GM15510 (cell line): ENCODE results near the gene FIZ1.

Experiments used
- POLR2A ChIP-seq: IDR thresholded peaks from 3 replicates; pipeline ENCODE4 v1.6.1; 2011; ENCODE audit warnings: borderline replicate concordance; ENCODE audit not compliant: insufficient read length; ENCODE audit errors: extremely low read depth

The FIZ1 gene

GRCh38 chr19:55640577-55641425 lies 41.5 kb upstream of the FIZ1 start, which contains the start of gene ZNF580:
TSS of gene ZNF580 (plus strand) at chr19:55641002. CDS start at chr19:55642509, 1,507 bp downstream.
- peak; percentile 48 for TF ChIP-seq POLR2A

DNA sequence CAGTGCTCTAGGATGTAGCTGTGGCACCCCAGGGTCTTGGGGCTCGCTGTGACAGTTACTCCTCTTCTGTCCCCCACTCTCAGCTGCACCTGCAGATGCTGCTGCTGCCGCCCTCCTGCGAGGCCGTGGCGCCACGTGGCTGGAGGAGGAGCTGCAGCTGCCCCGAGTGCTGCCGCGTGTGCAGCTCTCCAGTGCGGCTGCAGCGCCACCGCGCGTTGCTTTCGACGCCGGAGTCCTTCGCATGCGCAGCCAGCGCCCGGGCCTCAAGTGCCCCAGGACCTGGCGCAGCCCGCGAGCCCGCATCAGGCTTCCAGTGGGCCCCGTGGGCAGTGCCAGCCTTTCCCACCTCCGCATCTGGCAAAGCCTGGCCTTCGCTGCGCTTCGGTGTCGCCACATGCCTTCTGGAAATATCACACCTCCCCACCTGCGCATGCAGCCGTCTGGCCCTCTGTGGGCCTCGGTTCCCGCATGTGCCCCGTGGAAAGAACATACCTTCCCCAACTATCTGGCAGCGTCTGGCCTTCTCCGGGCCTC lies 40.8 kb upstream of the FIZ1 start:
- TF ChIP-seq POLR2A: peak; percentile 42

DNA sequence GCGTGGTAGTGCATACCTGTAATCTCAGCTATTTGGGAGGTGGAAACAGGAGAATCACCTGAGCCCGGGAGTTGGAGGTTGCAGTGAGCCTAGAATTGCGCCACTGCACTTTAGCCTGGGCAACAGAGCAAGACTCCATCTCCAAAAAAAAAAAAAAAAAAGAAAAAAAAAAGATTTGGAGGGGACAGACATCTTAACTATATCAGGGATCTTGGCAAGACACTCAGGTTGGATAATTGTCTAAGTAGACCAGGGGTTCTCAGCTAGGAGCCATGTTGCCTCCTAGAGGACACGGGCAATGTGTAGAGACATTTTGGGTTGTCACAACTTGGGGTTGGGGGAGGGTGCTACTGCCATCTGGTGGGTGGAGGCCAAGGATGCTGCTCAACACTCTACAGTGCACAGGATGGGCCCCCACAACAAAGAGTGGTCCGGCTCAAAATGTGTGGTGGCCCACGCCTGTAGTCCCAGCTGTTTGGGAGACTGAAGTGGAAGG lies 39.6 kb upstream of the FIZ1 start:
- TF ChIP-seq POLR2A: no peak

DNA sequence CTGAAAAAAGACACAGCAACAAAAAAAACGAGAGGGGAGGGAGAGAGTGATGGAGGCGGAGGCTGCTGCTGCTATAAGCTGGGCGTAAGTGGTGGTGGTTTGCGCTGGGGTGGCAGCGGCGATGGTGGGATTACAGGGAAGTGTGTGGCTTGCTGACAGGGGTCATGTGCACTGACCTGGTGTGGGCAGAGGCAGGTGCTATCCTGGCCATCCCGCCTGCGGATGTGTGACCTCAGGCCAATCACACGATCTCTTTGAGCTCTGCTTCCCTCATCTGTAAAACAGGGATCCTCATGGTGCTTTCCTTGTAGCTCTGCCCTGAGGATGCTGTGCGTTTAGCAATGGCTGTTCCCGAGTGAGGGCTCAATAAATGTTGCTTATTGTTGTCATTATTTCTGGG lies 38.2 kb upstream of the FIZ1 start:
- TF ChIP-seq POLR2A: no peak

DNA sequence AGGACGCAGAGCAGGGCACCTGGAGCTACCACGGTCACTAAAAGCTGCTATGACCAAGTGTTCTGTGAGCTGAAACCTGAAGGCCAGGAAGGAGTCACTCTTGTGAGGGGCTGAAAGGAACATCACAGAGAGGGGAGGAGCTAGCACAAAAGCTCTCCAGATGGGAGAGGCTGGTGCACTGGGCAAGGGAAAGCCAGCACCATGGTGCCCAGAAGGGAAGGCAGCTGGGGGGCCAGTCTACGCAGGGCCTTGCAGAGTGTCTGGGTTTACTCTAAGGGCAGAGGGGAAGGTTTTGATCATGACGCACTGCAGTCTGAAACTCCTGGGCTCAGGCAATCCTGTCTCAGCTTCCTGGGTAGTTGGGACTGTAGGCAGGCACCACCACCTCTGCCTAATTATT lies 37.4 kb upstream of the FIZ1 start:
- TF ChIP-seq POLR2A: no peak

GRCh38 chr19:55635856-55636440 lies 36.6 kb upstream of the FIZ1 start:
- TF ChIP-seq POLR2A: no peak

GRCh38 chr19:55635334-55635717 lies 36.0 kb upstream of the FIZ1 start:
- TF ChIP-seq POLR2A: no peak

DNA sequence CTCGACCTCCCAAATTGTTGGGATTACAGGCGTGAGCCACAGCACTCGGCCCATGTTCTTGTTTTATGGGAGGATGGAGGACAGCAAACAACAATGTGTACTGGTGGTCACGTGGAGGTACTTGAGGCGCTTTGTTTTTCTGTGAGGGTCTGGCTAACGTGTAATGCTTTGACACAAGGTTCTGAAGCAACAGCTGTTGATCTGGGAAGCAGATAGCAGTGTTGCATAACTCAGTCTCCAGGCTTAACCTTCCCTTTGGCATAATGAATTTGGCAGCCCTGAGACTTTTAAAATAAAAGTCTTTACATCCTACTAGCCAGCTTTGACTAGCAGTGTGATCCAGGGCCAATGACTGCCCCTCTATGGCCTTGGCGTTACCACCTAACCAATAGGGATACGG lies 34.5 kb upstream of the FIZ1 start:
- no peak for TF ChIP-seq POLR2A

DNA sequence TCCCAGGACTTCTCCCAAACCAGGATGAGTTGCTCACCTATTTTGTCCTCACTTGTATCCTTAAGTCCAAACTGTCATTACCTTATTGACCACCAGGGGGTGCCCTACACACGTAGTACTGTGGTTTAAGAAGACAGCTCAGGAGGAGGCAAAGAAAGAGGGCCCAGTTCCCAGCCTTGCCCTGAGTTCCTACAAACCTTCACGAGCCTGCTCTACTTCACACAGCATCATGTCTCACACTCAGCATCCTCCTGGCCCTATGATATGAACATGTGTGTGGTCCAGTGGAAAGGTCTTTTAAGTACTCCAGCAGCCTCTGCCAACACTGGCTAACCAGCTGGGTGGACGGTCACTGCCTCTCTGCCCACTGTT lies 33.1 kb upstream of the FIZ1 start:
- TF ChIP-seq POLR2A: no peak

GRCh38 chr19:55626350-55626749 lies 27.0 kb upstream of the FIZ1 start:
- TF ChIP-seq POLR2A: no peak

DNA sequence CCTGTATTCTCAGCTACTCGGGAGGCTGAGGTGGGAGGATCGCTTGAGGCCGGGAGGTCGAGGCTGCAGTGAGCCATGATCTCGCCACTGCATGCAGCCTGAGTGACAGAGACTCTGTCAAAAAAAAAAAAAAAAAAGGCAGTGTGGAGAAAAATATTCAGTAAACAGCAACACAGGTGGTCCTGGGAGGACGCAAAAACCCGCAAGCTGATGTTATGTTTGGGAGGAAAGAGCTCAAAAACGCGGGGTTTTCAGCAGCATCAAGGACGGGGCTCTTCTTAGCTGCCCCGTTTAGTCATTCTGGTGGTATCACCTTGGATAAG lies 25.6 kb upstream of the FIZ1 start:
- no peak for TF ChIP-seq POLR2A

- TF ChIP-seq POLR2A: peak; percentile 77
Measured at GRCh38 chr19:55624109-55625003, 25.0 kb upstream of the FIZ1 start, which contains the start of gene ZNF784. TSS of gene ZNF784 (minus strand) at chr19:55624566. CDS start at chr19:55624561, 5 bp downstream.

- no peak for TF ChIP-seq POLR2A
Measured at GRCh38 chr19:55623561-55623960, 24.2 kb upstream of the FIZ1 start.

DNA sequence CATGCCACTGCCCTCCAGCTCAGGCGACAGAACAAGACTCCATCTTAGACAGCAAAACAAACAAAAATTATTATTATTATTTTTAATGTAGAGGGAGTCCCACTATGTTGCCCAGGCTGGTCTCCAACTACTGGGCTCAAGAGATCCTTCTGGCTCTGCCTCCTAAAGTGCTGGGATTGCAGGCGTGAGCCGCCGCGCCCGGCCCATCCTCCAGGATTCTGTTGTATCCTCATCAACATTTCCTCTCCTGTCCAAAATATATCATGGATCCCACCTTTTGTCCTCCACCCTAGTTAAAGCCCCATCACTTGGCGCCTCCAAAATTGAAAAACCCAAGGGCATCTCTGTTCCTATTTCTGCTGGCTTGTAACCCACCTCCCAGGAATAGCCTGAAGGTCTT lies 23.8 kb upstream of the FIZ1 start:
- TF ChIP-seq POLR2A: no peak

DNA sequence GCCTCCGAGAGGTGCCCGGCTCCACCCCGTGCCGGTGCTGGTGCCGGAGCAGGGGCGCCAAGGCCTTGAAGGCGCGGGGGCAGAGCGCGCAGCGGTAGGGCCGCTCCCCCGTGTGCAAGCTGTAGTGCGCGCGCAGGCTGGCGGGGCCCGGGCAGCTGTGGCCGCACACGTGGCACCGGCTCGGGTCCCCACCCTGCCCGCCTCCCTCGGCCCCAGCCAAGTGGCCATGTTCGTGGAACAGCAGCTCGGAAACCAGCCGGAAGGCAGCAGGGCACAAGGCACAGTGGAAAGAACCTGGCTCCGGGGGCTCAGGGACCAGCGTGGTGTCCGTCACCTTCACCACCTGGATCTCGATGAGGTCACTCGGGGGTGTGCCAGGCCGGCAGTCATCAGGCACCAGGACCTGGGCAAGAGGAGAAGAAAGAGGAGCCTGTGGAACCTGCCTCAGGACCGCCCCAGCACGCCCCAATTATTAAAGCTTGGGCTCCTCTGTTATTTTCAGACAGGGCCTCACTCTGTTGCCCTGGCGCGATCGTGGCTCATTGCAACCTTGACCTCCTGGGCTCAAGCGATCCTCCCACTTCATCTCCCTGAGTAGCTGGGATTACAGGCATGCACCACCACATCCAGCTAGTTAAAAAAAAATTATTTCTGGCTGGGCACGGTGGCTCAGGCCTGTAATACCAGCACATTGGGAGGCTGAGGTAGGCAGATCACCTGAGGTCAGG lies 23.1 kb upstream of the FIZ1 start:
- no peak for TF ChIP-seq POLR2A

- TF ChIP-seq POLR2A: no peak
Measured at GRCh38 chr19:55621673-55622231, 22.4 kb upstream of the FIZ1 start.
